Osteocyte (in vitro differentiated cells): ENCODE measurements around the gene CLSTN3. TPM values are rescaled to one million over a fixed set of nuclear protein-coding genes. Genes with fewer than 3 reads are reported as not detected.

ENCODE experiments used
- DNase-seq: peaks from one replicate; pipeline ENCODE4 v3.0.0; 2021; ENCODE audit warnings: mixed read lengths; ENCODE audit not compliant: unreplicated experiment; ENCODE audit errors: extremely low spot score
- H3K27ac Mint-ChIP-seq: one replicate; pipeline ENCODE4 v1.8.0; 2021; ENCODE audit warnings: mild to moderate bottlenecking, mixed read lengths; ENCODE audit not compliant: unreplicated experiment
- H3K27me3 Mint-ChIP-seq: one replicate; pipeline ENCODE4 v1.8.0; 2021; ENCODE audit warnings: mixed read lengths; ENCODE audit not compliant: unreplicated experiment
- H3K36me3 Mint-ChIP-seq: one replicate; pipeline ENCODE4 v1.8.0; 2021; ENCODE audit warnings: mixed read lengths; ENCODE audit not compliant: unreplicated experiment
- H3K4me1 Mint-ChIP-seq: one replicate; pipeline ENCODE4 v1.8.0; 2021; ENCODE audit warnings: mixed read lengths; ENCODE audit not compliant: unreplicated experiment
- H3K4me3 Mint-ChIP-seq: one replicate; pipeline ENCODE4 v1.8.0; 2021; ENCODE audit warnings: mild to moderate bottlenecking, moderate library complexity, mixed read lengths; ENCODE audit not compliant: unreplicated experiment
- H3K9me3 Mint-ChIP-seq: one replicate; pipeline ENCODE4 v1.8.0; 2021; ENCODE audit warnings: mixed read lengths; ENCODE audit not compliant: unreplicated experiment
- total RNA-seq: library from RNA; stranded (reverse); gene quantifications from 2 replicates; pipeline ENCODE4 v1.2.1, GENCODE V29; 2021
- TF ChIP-seq, protein P1 (sequence below): fragments of 200-600 bp; sonication (generic); IDR thresholded peaks from 2 replicates; pipeline ENCODE4 v1.5.0; 2021; ENCODE audit warnings: antibody characterized with exemption, mild to moderate bottlenecking, moderate library complexity

Gene CLSTN3
- total RNA-seq, 1 donor from 2014 or later = 14.4 TPM

DNA sequence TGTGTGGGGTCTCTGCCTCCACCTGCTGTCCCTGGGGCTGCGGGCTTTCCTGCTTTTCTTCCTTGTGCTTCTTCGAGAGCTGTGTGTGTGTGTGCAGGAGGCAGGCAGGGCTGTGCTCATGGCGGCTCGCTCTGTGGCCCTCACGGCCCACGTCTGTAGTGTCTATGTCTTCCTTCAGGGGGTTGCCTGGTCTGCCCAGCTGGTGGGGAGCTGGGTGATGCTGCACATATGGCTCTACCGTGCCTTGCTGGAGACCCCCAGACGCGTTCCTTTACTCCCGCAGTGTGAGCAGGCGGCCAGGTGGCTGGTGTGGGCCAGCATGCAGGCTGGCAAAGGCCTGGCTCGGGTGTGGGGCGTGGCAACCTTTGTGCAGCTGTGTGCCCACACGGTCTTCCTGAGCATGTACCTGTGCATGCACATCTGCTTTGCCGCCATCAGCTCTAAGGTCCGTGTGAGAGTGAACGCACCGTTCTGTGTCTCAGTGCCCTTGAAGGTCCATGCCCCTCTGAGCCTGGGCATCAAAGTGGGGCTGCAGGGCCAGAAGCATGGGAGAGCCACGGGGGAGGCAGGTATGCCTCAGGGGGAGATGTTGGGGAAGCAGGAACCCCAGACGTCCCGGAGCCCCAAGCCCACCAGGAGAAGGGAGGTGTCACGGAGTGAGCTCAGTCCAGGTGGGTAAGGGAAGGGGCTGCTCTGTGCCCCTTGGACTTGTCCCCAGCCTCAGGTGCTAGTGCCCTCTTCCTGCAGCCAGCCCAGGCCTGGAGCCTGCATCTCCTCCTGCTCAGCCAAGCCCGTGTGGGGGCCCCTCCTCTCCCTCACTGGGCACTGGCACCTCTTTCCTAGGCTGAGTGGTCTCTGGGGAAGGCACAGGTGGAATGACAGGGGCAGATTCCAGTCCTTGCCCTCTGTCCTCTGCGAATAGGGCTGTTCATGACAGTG lies 26.4 kb downstream of the CLSTN3 start:
- no peaks in the 10 kb centered on the region for H3K36me3 Mint-ChIP-seq
- H3K27me3 Mint-ChIP-seq = peaks cover 4% of the 10 kb centered on the region
- H3K4me1 Mint-ChIP-seq = peaks cover 5% of the 10 kb centered on the region
- TF ChIP-seq, protein P1, sequence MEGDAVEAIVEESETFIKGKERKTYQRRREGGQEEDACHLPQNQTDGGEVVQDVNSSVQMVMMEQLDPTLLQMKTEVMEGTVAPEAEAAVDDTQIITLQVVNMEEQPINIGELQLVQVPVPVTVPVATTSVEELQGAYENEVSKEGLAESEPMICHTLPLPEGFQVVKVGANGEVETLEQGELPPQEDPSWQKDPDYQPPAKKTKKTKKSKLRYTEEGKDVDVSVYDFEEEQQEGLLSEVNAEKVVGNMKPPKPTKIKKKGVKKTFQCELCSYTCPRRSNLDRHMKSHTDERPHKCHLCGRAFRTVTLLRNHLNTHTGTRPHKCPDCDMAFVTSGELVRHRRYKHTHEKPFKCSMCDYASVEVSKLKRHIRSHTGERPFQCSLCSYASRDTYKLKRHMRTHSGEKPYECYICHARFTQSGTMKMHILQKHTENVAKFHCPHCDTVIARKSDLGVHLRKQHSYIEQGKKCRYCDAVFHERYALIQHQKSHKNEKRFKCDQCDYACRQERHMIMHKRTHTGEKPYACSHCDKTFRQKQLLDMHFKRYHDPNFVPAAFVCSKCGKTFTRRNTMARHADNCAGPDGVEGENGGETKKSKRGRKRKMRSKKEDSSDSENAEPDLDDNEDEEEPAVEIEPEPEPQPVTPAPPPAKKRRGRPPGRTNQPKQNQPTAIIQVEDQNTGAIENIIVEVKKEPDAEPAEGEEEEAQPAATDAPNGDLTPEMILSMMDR = no peak
- H3K9me3 Mint-ChIP-seq = no peaks in the 10 kb centered on the region
- H3K4me3 Mint-ChIP-seq = no peak overlapping the region
- no peak overlapping the region for H3K27ac Mint-ChIP-seq
- no peak for DNase-seq

GRCh38 chr12:7157391-7157790 lies 27.2 kb downstream of the CLSTN3 start:
- Mint-ChIP-seq H3K27ac (no peak overlapping the region), H3K27me3 (peaks cover 13% of the 10 kb centered on the region), H3K4me1 (peaks cover 5% of the 10 kb centered on the region), H3K9me3 (no peaks in the 10 kb centered on the region), H3K36me3 (no peaks in the 10 kb centered on the region), H3K4me3 (no peak overlapping the region)
- TF ChIP-seq, protein P1 = no peak
- no peak for DNase-seq

GRCh38 chr12:7158781-7159609 lies 28.8 kb downstream of the CLSTN3 start:
- peaks cover 21% of the 10 kb centered on the region for H3K27me3 Mint-ChIP-seq
- H3K4me1 Mint-ChIP-seq = peaks cover 5% of the 10 kb centered on the region
- no peak overlapping the region for H3K4me3 Mint-ChIP-seq
- DNase-seq = no peak
- no peaks in the 10 kb centered on the region for H3K9me3 Mint-ChIP-seq
- TF ChIP-seq, protein P1 = no peak
- H3K27ac Mint-ChIP-seq = no peak overlapping the region
- no peaks in the 10 kb centered on the region for H3K36me3 Mint-ChIP-seq

DNA sequence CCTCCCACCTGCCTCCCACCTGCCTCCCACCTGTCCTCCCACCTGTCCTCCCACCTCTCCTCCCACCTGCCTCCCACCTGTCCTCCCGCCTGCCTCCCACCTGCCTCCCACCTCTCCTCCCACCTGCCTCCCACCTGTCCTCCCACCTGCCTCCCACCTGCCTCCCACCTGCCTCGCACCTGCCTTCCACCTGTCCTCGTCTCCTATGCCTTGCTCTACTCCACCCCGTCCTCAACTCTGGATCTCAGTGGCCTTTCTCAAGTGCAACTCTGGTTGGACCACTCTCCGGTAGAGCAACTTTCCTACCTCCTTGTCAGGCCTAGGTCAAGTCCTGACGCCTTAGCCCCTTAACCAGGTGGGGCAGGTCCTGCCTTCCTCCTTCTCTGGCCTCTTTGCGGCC lies 30.0 kb downstream of the CLSTN3 start:
- Mint-ChIP-seq H3K9me3 (peaks cover under 1% of the 10 kb centered on the region), H3K27ac (no peak overlapping the region), H3K4me1 (peaks cover 5% of the 10 kb centered on the region), H3K27me3 (peaks cover 22% of the 10 kb centered on the region), H3K36me3 (no peaks in the 10 kb centered on the region), H3K4me3 (no peak overlapping the region)
- TF ChIP-seq, protein P1 = no peak
- no peak for DNase-seq

GRCh38 chr12:7161327-7161726 lies 31.2 kb downstream of the CLSTN3 start:
- no peak overlapping the region for H3K27ac Mint-ChIP-seq
- DNase-seq = no peak
- TF ChIP-seq, protein P1 = no peak
- H3K9me3 Mint-ChIP-seq = peaks cover 4% of the 10 kb centered on the region
- no peak overlapping the region for H3K4me3 Mint-ChIP-seq
- no peaks in the 10 kb centered on the region for H3K36me3 Mint-ChIP-seq
- peaks cover 5% of the 10 kb centered on the region for H3K4me1 Mint-ChIP-seq
- peaks cover 25% of the 10 kb centered on the region for H3K27me3 Mint-ChIP-seq
